Gastroesophageal sphincter (tissue), 3 donors: ENCODE measurements around the gene MDGA2.

Experiments
- POLR2A ChIP-seq, 2 donors: fragments of 450-650 bp; IDR thresholded peaks; one replicate each; pipeline ENCODE4 v1.6.1; 2017; ENCODE audit warnings: antibody characterized with exemption in 2 of 2, mild to moderate bottlenecking in 2 of 2, moderate library complexity in 1 of 2
- POLR2AphosphoS5 ChIP-seq: sonication (generic); formaldehyde crosslinking; IDR thresholded peaks from one replicate; pipeline ENCODE4 v1.6.1; 2017; ENCODE audit warnings: antibody characterized with exemption
- TF ChIP-seq, protein P1 (sequence below), 4 experiments: fragments of 200-600 bp in 2 of 4; fragments of 450-650 bp in 2 of 4; sonication (generic) in 1 of 4; IDR thresholded peaks; one replicate each; pipeline ENCODE4 v1.5.1; 2017 to 2019; ENCODE audit warnings: antibody characterized with exemption in 4 of 4, mild to moderate bottlenecking in 2 of 4, moderate library complexity in 2 of 4

- TF ChIP-seq, protein P1, sequence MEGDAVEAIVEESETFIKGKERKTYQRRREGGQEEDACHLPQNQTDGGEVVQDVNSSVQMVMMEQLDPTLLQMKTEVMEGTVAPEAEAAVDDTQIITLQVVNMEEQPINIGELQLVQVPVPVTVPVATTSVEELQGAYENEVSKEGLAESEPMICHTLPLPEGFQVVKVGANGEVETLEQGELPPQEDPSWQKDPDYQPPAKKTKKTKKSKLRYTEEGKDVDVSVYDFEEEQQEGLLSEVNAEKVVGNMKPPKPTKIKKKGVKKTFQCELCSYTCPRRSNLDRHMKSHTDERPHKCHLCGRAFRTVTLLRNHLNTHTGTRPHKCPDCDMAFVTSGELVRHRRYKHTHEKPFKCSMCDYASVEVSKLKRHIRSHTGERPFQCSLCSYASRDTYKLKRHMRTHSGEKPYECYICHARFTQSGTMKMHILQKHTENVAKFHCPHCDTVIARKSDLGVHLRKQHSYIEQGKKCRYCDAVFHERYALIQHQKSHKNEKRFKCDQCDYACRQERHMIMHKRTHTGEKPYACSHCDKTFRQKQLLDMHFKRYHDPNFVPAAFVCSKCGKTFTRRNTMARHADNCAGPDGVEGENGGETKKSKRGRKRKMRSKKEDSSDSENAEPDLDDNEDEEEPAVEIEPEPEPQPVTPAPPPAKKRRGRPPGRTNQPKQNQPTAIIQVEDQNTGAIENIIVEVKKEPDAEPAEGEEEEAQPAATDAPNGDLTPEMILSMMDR (IDR thresholded peaks at IDR 0.05), result no peak
- TF ChIP-seq POLR2A (IDR thresholded peaks at IDR 0.05) (no peak), POLR2AphosphoS5 (no peak)
These were observed 634.9 kb downstream of the MDGA2 start for GRCh38 chr14:47040550-47040949.
